PC-3 (cell line): ENCODE data around the gene STMP1. TPM values are rescaled to one million over a fixed set of nuclear protein-coding genes. Genes with fewer than 3 reads are reported as not detected.

ENCODE experiments used
- ATAC-seq: fragments of 200-7000 bp; cut with Tn5 transposase; 2 replicates; pipeline ENCODE4 v1.9.1; 2020; ENCODE audit warnings: mild to moderate bottlenecking, moderate library complexity
- BruUV-seq: library from RNA; stranded (reverse); fragments of 400-500 nt; replicated peaks from 2 replicates; lab custom pipeline; 2021; lab: Mats Ljungman, UMichigan
- CTCF ChIA-PET: fragments of 300-600 bp; sonication (Branson Sonifier 250); formaldehyde crosslinking; loops from one replicate; lab custom pipeline; 2022; ENCODE audit warnings: antibody characterized with exemption; lab: Charles Lee
- POLR2A ChIA-PET: fragments of 300-600 bp; sonication (Branson Sonifier 250); formaldehyde crosslinking; loops from one replicate; lab custom pipeline; 2022; ENCODE audit warnings: antibody characterized with exemption; ENCODE audit not compliant: unreplicated experiment; lab: Charles Lee
- DNase-seq: peaks from one replicate; pipeline ENCODE4 v3.0.0-alpha.2; 2015
- H2AFZ ChIP-seq: fragments of 300-600 bp; sonication (generic); 2 replicates; pipeline ENCODE4 v1.6.0; 2016; ENCODE audit warnings: antibody characterized with exemption, low read length
- H3F3A ChIP-seq: fragments of 300-600 bp; sonication (generic); one replicate; pipeline ENCODE4 v1.6.0; 2017; ENCODE audit warnings: antibody characterized with exemption, low read length, control low read depth, mild to moderate bottlenecking; ENCODE audit not compliant: unreplicated experiment
- H3K27ac ChIP-seq: fragments of 300-600 bp; sonication (generic); 2 replicates; pipeline ENCODE4 v1.5.1; 2016; ENCODE audit warnings: mild to moderate bottlenecking, low read length
- H3K27me3 ChIP-seq: fragments of 300-600 bp; sonication (generic); 2 replicates; pipeline ENCODE4 v1.6.1; 2016; ENCODE audit warnings: low read length, mixed read lengths
- H3K36me3 ChIP-seq: fragments of 300-600 bp; sonication (generic); 2 replicates; pipeline ENCODE4 v1.6.1; 2016; ENCODE audit warnings: low read depth, mixed run types, low read length, mixed read lengths
- H3K4me1 ChIP-seq: fragments of 300-600 bp; sonication (generic); 2 replicates; pipeline ENCODE4 v1.5.1; 2016; ENCODE audit warnings: low read length; ENCODE audit not compliant: insufficient read depth
- H3K4me2 ChIP-seq: fragments of 300-600 bp; sonication (generic); 2 replicates; pipeline ENCODE4 v1.6.0; 2016; ENCODE audit warnings: low read length
- H3K4me3 ChIP-seq: fragments of 300-600 bp; sonication (generic); 2 replicates; pipeline ENCODE4 v1.5.1; 2016; ENCODE audit warnings: mild to moderate bottlenecking, low read length, mixed read lengths
- H3K79me2 ChIP-seq: fragments of 300-600 bp; sonication (generic); 2 replicates; pipeline ENCODE4 v1.6.1; 2017; ENCODE audit warnings: low read length, mixed read lengths
- H3K9ac ChIP-seq: fragments of 300-600 bp; sonication (generic); 2 replicates; pipeline ENCODE4 v1.6.0; 2016; ENCODE audit warnings: mild to moderate bottlenecking, low read length
- H3K9me2 ChIP-seq: fragments of 300-600 bp; sonication (generic); replicated peaks from 2 replicates; pipeline ENCODE4 v1.6.1; 2016; ENCODE audit warnings: mixed run types, low read length, mixed read lengths
- H3K9me3 ChIP-seq: fragments of 300-600 bp; sonication (generic); 2 replicates; pipeline ENCODE4 v1.6.1; 2016; ENCODE audit warnings: low read length, mixed read lengths
- H4K20me1 ChIP-seq: fragments of 300-600 bp; sonication (generic); 2 replicates; pipeline ENCODE4 v1.6.1; 2016; ENCODE audit warnings: low read length, mixed read lengths
- EZH2 ChIP-seq: fragments of 300-600 bp; sonication (generic); IDR thresholded peaks from one replicate; pipeline ENCODE4 v1.6.1; 2017; ENCODE audit warnings: antibody characterized with exemption, mild to moderate bottlenecking, low read length; ENCODE audit not compliant: unreplicated experiment
- EZH2phosphoT487 ChIP-seq: fragments of 300-600 bp; sonication (generic); IDR thresholded peaks from 2 replicates; pipeline ENCODE4 v1.6.1; 2018; ENCODE audit warnings: mild to moderate bottlenecking, antibody characterized with exemption, low read length, borderline replicate concordance
- intact Hi-C: fragments of 100-400 bp; cut with micrococcal nuclease; formaldehyde crosslinking; loops from 2 replicates; pipeline ENCODE4 v1.9.0; 2023
- total RNA-seq: library from RNA; depleted of rRNA; stranded (reverse); fragments of >200 nt; gene quantifications from 2 replicates; pipeline ENCODE4 v1.2.3, GENCODE V29; 2014
- TF ChIP-seq, protein P1 (sequence below): fragments of 300-600 bp; sonication (generic); conservative IDR thresholded peaks from 2 replicates; pipeline ENCODE4 v1.5.1; 2017; ENCODE audit warnings: antibody characterized with exemption, low read depth, mild to moderate bottlenecking, low read length

The STMP1 gene
- total RNA-seq, 1 experiment from 2014 or later: 8.8 TPM

- Histone ChIP-seq H3K79me2 (no peaks in the 10 kb centered on the region), H3K9ac (no peak overlapping the region), H3K27ac (no peak overlapping the region), H3K9me3 (no peaks in the 10 kb centered on the region), H3K9me2 (no peaks in the 10 kb centered on the region), H3K4me1 (peaks cover 36% of the 10 kb centered on the region), H3K4me3 (no peak overlapping the region), H3K4me2 (no peak overlapping the region), H3F3A (peaks cover 3% of the 10 kb centered on the region), H3K27me3 (no peaks in the 10 kb centered on the region), H3K36me3 (no peaks in the 10 kb centered on the region), H2AFZ (no peak overlapping the region), H4K20me1 (no peaks in the 10 kb centered on the region)
- no peak for ATAC-seq
- intact Hi-C loops: loop anchor here (10.0 kb wide), 1 partner anchor 64 kb away; no protein-coding TSS in a partner anchor
- DNase-seq: peak; percentile 6
- no TSS peak for BruUV-seq
- POLR2A ChIA-PET: no interaction called here
- CTCF ChIA-PET: no interaction called here
- TF ChIP-seq EZH2: no peak
- TF ChIP-seq, protein P1, sequence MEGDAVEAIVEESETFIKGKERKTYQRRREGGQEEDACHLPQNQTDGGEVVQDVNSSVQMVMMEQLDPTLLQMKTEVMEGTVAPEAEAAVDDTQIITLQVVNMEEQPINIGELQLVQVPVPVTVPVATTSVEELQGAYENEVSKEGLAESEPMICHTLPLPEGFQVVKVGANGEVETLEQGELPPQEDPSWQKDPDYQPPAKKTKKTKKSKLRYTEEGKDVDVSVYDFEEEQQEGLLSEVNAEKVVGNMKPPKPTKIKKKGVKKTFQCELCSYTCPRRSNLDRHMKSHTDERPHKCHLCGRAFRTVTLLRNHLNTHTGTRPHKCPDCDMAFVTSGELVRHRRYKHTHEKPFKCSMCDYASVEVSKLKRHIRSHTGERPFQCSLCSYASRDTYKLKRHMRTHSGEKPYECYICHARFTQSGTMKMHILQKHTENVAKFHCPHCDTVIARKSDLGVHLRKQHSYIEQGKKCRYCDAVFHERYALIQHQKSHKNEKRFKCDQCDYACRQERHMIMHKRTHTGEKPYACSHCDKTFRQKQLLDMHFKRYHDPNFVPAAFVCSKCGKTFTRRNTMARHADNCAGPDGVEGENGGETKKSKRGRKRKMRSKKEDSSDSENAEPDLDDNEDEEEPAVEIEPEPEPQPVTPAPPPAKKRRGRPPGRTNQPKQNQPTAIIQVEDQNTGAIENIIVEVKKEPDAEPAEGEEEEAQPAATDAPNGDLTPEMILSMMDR: peak; percentile 37; the same call in 1 of the 2 replicates
These were observed 48.3 kb downstream of the STMP1 start for GRCh38 chr7:135710417-135711138.

GRCh38 chr7:135711139-135711469, 48.8 kb downstream of the STMP1 start:
- Histone ChIP-seq H4K20me1 (no peaks in the 10 kb centered on the region), H3K36me3 (no peaks in the 10 kb centered on the region), H2AFZ (no peak overlapping the region), H3F3A (peaks cover 3% of the 10 kb centered on the region), H3K9ac (no peak overlapping the region), H3K4me2 (no peak overlapping the region), H3K27ac (no peak overlapping the region), H3K27me3 (no peaks in the 10 kb centered on the region), H3K4me3 (no peak overlapping the region), H3K9me3 (no peaks in the 10 kb centered on the region), H3K9me2 (no peaks in the 10 kb centered on the region), H3K4me1 (peaks cover 40% of the 10 kb centered on the region), H3K79me2 (no peaks in the 10 kb centered on the region)
- BruUV-seq: no TSS peak
- ATAC-seq (no peak), DNase-seq (no peak)
- intact Hi-C loops: loop anchor here (10.0 kb wide), 1 partner anchor 64 kb away; no protein-coding TSS in a partner anchor
- ChIA-PET CTCF (no interaction called here), POLR2A (no interaction called here)
- TF ChIP-seq, protein P1: no peak
- TF ChIP-seq EZH2phosphoT487: no peak
- no peak for TF ChIP-seq EZH2

DNA sequence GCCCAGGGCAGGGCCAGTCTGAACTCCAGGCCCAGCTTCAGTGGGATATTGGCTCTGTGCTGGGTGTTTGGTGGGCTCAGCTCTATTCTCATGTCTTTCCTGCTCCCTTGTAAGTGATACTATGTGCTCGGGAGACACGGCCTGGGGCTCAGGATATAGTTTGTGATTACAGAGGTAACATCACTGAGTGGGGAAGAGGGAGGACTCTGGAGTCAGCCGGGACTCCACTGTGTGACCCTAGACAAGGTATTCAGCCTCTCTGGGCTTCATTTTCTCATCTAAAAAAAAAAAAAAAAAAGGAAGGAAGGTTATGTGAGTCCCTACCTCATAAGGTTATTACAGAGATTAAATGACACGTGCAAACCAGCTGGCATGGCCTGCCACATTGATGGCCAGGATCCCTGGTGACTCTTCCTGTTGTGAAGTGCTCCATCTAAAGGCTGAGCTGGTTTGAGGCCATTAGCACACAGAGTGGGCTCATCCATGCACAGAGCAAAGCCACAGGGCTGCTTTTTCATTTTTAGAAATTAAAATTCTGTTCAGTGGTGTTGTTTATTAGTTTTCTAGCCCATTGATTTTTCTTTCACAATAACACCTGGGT, 50.0 kb downstream of the STMP1 start:
- Histone ChIP-seq H3K36me3 (no peaks in the 10 kb centered on the region), H3K9ac (no peak overlapping the region), H4K20me1 (no peaks in the 10 kb centered on the region), H3K9me3 (no peaks in the 10 kb centered on the region), H3K27ac (no peak overlapping the region), H3K79me2 (no peaks in the 10 kb centered on the region), H3F3A (peaks cover 3% of the 10 kb centered on the region), H3K4me3 (no peak overlapping the region), H3K9me2 (no peaks in the 10 kb centered on the region), H3K27me3 (no peaks in the 10 kb centered on the region), H3K4me1 (peaks cover 42% of the 10 kb centered on the region), H3K4me2 (no peak overlapping the region), H2AFZ (no peak overlapping the region)
- POLR2A ChIA-PET: no interaction called here
- intact Hi-C loops: loop anchor here (10.0 kb wide), 1 partner anchor 63 kb away; no protein-coding TSS in a partner anchor
- ATAC-seq (no peak), DNase-seq (no peak)
- TF ChIP-seq, protein P1: peak; percentile 17; the same call in 1 of the 2 replicates
- TF ChIP-seq EZH2: no peak
- no TSS peak for BruUV-seq
- CTCF ChIA-PET: no interaction called here
